Esophagus muscularis mucosa (tissue), 4 donors: ENCODE data around the gene EML6.

Experiments used
- CTCF ChIP-seq, 3 experiments: fragments of 200-600 bp in 2 of 3; fragments of 450-650 bp in 1 of 3; sonication (generic) in 2 of 3; IDR thresholded peaks; one replicate each; pipeline ENCODE4 v1.5.1; 2017 to 2019; ENCODE audit warnings: antibody characterized with exemption in 3 of 3, mild to moderate bottlenecking in 2 of 3, moderate library complexity in 1 of 3
- EP300 ChIP-seq: sonication (generic); formaldehyde crosslinking; IDR thresholded peaks from one replicate; pipeline ENCODE4 v1.6.1; 2017; ENCODE audit warnings: antibody characterized with exemption
- POLR2A ChIP-seq: fragments of 450-650 bp; IDR thresholded peaks from one replicate; pipeline ENCODE4 v1.6.1; 2017; ENCODE audit warnings: antibody characterized with exemption, moderate library complexity, mild to moderate bottlenecking, low read depth
- POLR2AphosphoS5 ChIP-seq, 2 donors: sonication (generic); formaldehyde crosslinking; IDR thresholded peaks; one replicate each; pipeline ENCODE4 v1.6.1; 2017; ENCODE audit warnings: antibody characterized with exemption in 2 of 2

- TF ChIP-seq CTCF (IDR thresholded peaks at IDR 0.05) (peak; percentile 62 to 66 (median 65)), POLR2A (no peak), POLR2AphosphoS5 (IDR thresholded peaks at IDR 0.05) (no peak), EP300 (no peak)
Measured at GRCh38 chr2:54899576-54900200, 176.2 kb downstream of the EML6 start.
